Epithelial cell of prostate (primary cell): ENCODE data around the gene RARG.

ENCODE experiments used
- DNase-seq: peaks from one replicate; pipeline ENCODE4 v3.0.0-alpha.2; 2011; ENCODE audit warnings: low read depth, low spot score
- H3K27ac ChIP-seq: fragments of 450-650 bp; 2 replicates; pipeline ENCODE4 v1.5.1; 2017; ENCODE audit warnings: mild to moderate bottlenecking

RARG gene

GRCh38 chr12:53231921-53232645, at the start of gene RARG:
TSS of gene RARG (minus strand) at chr12:53232209. CDS start at chr12:53227545, 4,664 bp downstream.
- H3K27ac ChIP-seq: peak within 1 kb of the TSS; percentile 93
- DNase-seq: no peak

- no peak for DNase-seq
Observed at GRCh38 chr12:53279888-53280498, 48.0 kb upstream of the RARG start.

GRCh38 chr12:53279283-53279869, 47.4 kb upstream of the RARG start:
- H3K27ac ChIP-seq: no peak overlapping the region
- no peak for DNase-seq

More at GRCh38 chr12:53279888-53280498, 48.0 kb upstream of the RARG start:
- H3K27ac ChIP-seq: no peak overlapping the region

DNA sequence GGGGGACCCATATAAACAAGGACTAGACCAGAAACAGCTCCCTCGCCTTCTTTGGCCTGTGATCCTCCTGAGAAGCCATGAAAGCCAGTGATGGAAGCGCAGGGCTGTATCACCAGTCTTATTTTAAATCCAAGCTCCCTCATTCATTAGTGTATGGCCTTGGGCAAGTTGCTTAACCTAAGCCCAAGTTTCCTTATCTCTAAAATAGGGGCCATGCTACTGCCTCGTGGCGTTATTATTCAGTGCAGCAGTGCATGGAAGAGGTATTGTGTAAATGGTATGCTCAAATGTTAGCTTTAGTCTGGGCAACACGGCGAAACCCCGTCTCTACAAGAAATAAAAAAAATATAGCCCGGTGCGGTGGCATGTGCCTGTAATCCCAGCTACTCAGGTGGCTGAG, 46.0 kb upstream of the RARG start:
- H3K27ac ChIP-seq: no peak overlapping the region
- no peak for DNase-seq

GRCh38 chr12:53276511-53276910, 44.5 kb upstream of the RARG start:
- no peak for DNase-seq
- H3K27ac ChIP-seq: no peak overlapping the region

DNA sequence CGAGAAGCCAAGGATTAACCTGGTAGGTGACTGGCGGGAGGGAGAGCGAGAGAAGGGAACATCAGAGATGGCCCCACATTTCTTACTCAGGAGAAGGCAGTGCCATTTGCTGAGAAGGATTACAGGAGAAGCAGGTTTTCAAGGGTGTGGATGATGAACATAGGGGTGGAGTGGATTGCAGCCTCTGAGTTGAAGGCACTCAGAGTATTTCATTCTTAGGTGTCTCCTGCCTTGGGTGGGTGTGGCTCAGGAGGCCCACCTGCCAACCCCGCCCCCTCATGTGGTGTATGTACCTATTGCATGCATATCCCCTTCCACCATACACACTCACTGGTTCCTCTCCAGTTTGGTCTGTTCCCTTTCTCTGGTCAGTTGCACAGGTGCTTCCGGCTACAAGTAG, 42.4 kb upstream of the RARG start:
- peak overlapping the region; percentile 17 for H3K27ac ChIP-seq
- no peak for DNase-seq

DNA sequence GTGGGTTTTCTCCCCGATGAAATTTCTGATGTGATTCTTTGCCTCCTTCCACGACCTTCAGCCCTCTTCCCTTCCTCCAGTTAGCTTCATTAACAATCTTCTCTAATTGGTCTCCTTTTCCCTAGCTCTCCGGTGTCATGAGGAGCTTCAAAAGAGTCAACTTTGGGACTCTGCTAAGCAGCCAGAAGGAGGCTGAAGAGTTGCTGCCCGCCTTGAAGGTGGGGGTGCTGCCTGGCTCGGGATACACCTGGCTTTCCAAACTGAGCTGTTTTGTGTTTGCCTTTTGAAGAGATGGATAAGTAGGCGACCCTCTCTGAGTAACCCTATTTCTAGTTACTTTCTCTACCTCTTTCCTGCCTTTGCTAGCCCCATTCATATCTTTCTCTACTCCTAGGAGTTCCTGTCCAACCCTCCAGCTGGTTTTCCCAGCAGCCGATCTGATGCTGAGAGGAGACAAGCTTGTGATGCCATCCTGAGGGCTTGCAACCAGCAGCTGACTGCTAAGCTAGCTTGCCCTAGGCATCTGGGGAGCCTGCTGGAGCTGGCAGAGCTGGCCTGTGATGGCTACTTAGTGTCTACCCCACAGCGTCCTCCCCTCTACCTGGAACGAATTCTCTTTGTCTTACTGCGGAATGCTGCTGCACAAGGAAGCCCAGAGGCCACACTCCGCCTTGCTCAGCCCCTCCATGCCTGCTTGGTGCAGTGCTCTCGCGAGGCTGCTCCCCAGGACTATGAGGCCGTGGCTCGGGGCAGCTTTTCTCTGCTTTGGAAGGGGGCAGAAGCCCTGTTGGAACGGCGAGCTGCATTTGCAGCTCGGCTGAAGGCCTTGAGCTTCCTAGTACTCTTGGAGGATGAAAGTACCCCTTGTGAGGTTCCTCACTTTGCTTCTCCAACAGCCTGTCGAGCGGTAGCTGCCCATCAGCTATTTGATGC, 36.9 kb upstream of the RARG start:
- H3K27ac ChIP-seq: no peak overlapping the region
- DNase-seq: no peak

DNA sequence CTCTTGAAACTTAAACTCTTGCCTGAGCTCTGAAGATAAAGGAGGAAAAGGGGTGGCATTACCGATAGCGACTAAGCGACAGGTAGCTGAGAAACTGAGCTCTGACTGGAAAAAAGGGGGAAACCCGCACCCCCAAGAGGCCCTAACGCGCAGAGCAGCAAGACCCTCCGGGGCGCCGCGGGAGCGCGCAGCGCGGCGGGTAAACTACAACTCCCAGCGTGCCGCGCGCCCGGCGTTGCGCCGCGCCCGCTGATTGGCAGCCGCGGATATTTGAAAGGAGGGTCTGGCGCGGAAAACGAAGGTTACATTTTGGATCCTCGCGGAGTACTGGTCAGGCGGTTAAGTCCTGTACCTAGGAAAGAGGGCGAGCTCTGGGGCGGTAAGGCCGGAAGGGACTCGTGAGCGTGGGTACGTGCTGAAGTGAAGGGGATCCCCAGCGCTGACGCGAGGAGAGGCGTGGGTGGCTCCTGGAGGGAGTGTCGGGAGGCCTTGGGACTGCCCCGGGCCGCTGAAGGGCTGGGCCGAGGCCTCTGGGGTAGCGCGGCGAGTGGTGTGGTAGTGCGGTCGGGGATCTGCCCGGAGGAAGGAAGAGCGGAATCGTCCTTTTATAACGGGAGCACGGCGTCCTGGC, 36.1 kb upstream of the RARG start, which contains the start of gene ESPL1:
Gene ESPL1, plus strand, starts transcription at position 301 of the 631 bp plus-strand sequence. CDS start 468 bp downstream, outside the sequence.
- no peak within 1 kb of the TSS for H3K27ac ChIP-seq
- no peak for DNase-seq

DNA sequence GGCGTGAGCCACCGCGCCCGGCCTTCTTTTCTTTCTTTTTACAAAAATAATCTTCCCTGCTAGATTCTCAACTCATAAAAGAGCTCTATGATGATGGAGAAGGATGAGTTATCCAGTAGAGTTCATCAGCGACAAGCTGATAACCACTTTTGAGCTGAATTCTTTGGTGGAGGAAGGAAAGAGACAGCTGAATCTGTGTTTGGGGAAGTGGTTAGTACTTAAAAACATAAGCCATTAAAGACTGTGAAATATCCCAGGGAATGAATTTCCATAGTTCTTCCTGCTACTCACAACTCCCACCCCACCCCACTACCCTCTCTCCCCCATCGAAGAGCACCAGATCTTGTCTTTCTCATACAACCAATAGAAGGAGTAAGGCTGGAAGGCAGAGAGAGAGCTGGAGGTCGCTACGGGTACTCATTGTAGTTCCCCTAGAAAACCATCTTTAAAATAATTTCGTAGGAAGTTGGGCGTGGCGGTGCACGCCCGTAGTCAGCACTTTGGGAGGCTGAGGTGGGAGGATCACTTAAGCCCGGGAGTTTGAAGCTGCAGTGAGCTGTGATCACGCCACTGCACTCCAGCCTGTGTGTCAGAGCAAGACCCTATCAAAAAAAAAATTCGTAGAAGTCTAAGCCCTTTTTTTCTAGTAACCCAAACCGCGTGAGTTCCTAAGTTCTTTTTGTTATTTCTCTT, 35.4 kb upstream of the RARG start:
- DNase-seq: no peak
- H3K27ac ChIP-seq: no peak overlapping the region

DNA sequence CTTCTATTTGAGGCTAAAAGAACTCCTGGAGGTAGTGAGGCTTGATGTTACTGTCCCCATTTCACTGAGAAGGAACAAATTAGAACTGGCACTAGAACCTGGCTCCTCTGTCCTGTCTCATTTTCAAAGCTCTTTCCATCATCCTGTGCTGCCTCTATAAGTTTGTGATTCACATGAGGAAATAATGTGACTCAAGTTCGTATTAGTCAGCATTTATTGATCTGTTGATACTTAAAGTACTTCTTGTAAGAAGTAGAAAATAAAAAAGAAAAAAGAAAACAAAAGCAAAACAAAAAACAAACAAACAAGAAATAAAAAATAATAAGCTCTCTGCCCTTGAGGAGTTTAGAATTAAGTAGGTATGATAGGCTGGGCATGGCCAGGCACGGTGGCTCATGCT, 33.8 kb upstream of the RARG start:
- H3K27ac ChIP-seq: no peak overlapping the region
- DNase-seq: no peak

- H3K27ac ChIP-seq: no peak overlapping the region
- no peak for DNase-seq
Observed at GRCh38 chr12:53259891-53260290, 27.9 kb upstream of the RARG start.

DNA sequence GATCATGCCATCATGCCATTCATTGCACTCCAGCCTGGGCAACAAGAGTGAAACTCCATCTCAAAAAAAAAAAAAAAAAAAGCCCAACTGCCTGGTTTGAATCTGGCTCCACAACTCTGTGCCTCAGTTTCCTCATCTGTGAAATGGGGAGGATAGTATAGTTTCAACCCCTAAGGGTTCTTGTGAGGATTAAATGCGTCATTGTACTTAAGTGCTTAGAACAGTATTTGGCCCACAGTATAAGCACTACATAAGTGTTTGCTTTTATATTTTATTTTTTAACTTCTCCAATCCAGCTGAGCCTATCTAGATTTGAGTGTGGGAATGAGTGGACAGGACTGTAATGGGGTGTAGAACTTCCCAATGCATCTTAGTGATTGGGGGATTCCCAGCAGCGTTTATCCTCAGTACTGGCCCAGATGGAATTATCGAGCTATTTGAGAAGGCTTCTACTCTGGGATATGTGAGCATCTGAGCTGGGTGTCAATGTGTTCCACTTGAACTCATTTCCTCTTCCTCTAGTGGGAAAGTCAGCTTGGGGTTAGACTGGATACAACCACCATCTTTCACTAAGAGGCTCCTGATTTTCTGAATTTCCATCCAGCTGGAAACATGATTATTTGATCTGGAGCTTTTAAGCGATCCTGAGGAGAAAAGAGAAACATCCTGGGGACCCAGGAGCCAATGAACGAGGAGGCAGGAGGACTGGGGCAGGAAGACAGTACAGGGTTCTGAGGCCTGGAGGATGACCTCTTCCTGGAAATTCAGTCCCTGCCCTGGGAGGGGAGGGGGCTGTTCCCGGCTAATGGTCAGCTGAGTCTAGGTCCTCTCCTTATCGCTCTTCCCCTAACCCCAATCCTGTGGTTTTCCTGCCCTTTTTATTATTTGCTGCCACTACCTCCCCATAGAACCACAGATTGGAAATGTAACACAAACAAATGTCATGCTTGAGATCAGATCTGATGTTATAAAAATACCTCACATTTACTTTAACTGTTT, 26.8 kb upstream of the RARG start:
- H3K27ac ChIP-seq: no peak overlapping the region
- no peak for DNase-seq

DNA sequence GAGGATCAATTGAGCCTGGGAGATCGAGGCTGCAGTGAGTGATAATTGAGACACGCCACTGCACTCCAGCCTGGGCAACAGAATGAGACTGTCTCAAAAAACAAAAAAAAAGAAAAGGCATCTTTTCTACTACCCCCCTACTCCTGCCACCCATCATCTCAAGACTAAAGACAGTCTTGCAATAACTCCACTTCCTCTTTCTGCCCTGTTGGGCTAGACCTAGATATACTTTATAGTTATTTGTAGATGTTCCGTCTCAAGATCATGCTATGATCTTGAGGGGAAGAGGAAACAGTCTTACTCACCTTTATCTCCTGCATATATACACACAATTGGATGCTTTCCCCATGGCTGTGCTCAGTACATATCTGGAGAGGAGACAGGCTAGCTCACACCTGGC, 24.0 kb upstream of the RARG start:
- H3K27ac ChIP-seq: no peak overlapping the region
- no peak for DNase-seq

DNA sequence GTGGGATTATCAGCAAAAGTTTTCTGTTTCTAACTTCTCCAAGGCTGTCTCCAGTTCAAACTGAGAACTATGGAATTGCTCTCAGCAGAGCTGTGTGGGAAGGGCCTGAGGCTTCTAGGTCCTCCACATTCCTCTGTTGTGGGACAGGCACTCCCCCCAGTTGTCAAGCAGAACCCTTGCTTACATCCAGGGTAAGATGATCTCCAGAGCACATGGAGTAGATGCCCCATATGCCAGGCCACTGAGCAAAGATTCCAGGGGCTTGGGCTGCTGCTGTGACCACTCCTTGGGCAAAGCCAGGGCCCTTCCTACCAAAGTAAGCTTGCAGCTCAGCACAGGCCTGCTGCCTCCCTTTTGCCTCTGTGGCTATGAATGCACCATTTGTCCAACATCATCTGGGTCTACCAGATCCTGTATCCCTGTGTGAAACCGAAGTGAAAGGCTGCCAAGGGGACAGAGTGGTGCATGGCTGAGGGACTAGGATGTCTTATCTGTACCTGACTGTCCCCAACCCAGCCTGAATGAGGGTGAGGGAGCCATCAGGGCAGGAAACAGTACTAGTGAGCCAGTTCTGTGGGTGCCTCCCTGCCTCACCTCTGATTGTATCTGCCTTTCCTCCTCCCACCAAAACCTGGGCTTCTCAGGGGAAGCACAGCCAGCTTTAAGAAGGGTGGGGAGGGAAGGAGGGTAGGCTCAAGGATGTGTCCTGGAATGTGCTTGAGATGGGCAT, 23.0 kb upstream of the RARG start:
- DNase-seq: no peak
- no peak overlapping the region for H3K27ac ChIP-seq

GRCh38 chr12:53253298-53253697, 21.3 kb upstream of the RARG start:
- no peak overlapping the region for H3K27ac ChIP-seq

GRCh38 chr12:53252349-53252916, 20.4 kb upstream of the RARG start:
- peak overlapping the region; percentile 68 for H3K27ac ChIP-seq
- no peak for DNase-seq

More at GRCh38 chr12:53253298-53253697, 21.3 kb upstream of the RARG start:
- DNase-seq: no peak
